ENCODE data around the gene TBCK. TPM values are rescaled to one million over a fixed set of nuclear protein-coding genes. Genes with fewer than 3 reads are reported as not detected.
A peak's percentile ranks its signal among the peaks of the same experiment; 100 is the strongest.

Gene TBCK
- total and polyA plus RNA-seq, 2 of the 13 experiments (the other 11 are each of a cell fraction or from before 2014, with no cell fraction given) = 51.0 to 62.4 TPM

DNA sequence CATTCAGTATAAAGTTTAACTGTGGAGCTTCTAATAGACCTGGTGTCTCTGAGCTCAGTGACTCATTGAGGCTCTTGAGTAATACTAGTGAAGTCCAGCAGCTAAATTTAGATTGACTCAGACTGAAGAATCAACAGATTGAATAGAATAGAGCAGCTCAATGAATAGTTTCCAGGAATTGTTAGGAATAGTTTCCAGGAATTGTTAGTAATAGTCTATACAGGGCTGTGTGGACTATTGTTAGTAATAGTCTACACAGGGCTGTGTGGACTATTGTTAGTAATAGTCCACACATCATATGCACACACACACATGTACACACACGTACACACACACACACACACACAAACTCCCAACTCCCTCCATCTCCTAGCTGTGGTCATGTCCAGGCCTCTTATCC is 49.6 kb upstream of the TBCK start (continued):
- TF ChIP-seq, protein P1, sequence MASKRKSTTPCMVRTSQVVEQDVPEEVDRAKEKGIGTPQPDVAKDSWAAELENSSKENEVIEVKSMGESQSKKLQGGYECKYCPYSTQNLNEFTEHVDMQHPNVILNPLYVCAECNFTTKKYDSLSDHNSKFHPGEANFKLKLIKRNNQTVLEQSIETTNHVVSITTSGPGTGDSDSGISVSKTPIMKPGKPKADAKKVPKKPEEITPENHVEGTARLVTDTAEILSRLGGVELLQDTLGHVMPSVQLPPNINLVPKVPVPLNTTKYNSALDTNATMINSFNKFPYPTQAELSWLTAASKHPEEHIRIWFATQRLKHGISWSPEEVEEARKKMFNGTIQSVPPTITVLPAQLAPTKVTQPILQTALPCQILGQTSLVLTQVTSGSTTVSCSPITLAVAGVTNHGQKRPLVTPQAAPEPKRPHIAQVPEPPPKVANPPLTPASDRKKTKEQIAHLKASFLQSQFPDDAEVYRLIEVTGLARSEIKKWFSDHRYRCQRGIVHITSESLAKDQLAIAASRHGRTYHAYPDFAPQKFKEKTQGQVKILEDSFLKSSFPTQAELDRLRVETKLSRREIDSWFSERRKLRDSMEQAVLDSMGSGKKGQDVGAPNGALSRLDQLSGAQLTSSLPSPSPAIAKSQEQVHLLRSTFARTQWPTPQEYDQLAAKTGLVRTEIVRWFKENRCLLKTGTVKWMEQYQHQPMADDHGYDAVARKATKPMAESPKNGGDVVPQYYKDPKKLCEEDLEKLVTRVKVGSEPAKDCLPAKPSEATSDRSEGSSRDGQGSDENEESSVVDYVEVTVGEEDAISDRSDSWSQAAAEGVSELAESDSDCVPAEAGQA (IDR thresholded peaks at IDR 0.05; ENCODE audit: low read depth) = no peak
- TF ChIP-seq, protein P1 (CRISPR knock-in tag; IDR thresholded peaks at IDR 0.05; ENCODE audit: borderline replicate concordance) = no peak
- TF ChIP-seq NCOA2 (CRISPR knock-in tag; IDR thresholded peaks at IDR 0.05) (peak; percentile 43; the same call in 1 of the 2 replicates), HMG20A (CRISPR knock-in tag; IDR thresholded peaks at IDR 0.05; ENCODE audit: borderline replicate concordance) (peak; percentile 55; the same call in 1 of the 2 replicates), FOXA3 (CRISPR knock-in tag; IDR thresholded peaks at IDR 0.05) (peak; percentile 12; the same call in 1 of the 2 replicates), SOX13 (IDR thresholded peaks at IDR 0.05) (no peak), SOX13 (CRISPR knock-in tag; conservative IDR thresholded peaks at IDR 0.05 in 1 of 2, IDR thresholded peaks at IDR 0.05 in 1 of 2) (peak in 1 of 2 experiments; percentile 47; a peak in 1 of 4 replicates), HNF4G (IDR thresholded peaks at IDR 0.05; ENCODE audit: borderline replicate concordance, low read depth, low read length) (no peak), HNF4G (CRISPR knock-in tag; IDR thresholded peaks at IDR 0.05; ENCODE audit: borderline replicate concordance, low read depth) (no peak), SP140L (CRISPR knock-in tag; IDR thresholded peaks at IDR 0.05; ENCODE audit: borderline replicate concordance) (no peak), BCL6 (CRISPR knock-in tag; IDR thresholded peaks at IDR 0.05) (peak; percentile 99), CREM (IDR thresholded peaks at IDR 0.05) (peak; percentile 47; the same call in 1 of the 2 replicates), CREM (CRISPR knock-in tag; IDR thresholded peaks at IDR 0.05) (no peak)
- TF ChIP-seq, protein P2, sequence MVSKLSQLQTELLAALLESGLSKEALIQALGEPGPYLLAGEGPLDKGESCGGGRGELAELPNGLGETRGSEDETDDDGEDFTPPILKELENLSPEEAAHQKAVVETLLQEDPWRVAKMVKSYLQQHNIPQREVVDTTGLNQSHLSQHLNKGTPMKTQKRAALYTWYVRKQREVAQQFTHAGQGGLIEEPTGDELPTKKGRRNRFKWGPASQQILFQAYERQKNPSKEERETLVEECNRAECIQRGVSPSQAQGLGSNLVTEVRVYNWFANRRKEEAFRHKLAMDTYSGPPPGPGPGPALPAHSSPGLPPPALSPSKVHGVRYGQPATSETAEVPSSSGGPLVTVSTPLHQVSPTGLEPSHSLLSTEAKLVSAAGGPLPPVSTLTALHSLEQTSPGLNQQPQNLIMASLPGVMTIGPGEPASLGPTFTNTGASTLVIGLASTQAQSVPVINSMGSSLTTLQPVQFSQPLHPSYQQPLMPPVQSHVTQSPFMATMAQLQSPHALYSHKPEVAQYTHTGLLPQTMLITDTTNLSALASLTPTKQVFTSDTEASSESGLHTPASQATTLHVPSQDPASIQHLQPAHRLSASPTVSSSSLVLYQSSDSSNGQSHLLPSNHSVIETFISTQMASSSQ (IDR thresholded peaks at IDR 0.05; ENCODE audit: low read depth) = no peak
- TF ChIP-seq, protein P2 (CRISPR knock-in tag; IDR thresholded peaks at IDR 0.05; ENCODE audit: borderline replicate concordance) = no peak
- TF ChIP-seq, protein P3, sequence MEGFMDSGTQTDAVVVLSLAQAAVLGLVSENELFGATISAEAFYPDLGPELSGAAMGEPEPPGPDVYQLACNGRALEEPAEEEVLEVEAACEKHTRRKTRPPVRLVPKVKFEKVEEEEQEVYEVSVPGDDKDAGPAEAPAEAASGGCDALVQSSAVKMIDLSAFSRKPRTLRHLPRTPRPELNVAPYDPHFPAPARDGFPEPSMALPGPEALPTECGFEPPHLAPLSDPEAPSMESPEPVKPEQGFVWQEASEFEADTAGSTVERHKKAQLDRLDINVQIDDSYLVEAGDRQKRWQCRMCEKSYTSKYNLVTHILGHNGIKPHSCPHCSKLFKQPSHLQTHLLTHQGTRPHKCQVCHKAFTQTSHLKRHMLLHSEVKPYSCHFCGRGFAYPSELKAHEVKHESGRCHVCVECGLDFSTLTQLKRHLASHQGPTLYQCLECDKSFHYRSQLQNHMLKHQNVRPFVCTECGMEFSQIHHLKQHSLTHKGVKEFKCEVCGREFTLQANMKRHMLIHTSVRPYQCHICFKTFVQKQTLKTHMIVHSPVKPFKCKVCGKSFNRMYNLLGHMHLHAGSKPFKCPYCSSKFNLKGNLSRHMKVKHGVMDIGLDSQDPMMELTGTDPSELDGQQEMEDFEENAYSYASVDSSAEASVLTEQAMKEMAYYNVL (CRISPR knock-in tag; IDR thresholded peaks at IDR 0.05; ENCODE audit: borderline replicate concordance) = no peak
- TF ChIP-seq, protein P4, sequence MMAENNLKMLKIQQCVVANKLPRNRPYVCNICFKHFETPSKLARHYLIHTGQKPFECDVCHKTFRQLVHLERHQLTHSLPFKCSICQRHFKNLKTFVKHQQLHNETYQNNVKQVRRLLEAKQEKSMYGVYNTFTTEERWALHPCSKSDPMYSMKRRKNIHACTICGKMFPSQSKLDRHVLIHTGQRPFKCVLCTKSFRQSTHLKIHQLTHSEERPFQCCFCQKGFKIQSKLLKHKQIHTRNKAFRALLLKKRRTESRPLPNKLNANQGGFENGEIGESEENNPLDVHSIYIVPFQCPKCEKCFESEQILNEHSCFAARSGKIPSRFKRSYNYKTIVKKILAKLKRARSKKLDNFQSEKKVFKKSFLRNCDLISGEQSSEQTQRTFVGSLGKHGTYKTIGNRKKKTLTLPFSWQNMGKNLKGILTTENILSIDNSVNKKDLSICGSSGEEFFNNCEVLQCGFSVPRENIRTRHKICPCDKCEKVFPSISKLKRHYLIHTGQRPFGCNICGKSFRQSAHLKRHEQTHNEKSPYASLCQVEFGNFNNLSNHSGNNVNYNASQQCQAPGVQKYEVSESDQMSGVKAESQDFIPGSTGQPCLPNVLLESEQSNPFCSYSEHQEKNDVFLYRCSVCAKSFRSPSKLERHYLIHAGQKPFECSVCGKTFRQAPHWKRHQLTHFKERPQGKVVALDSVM (CRISPR knock-in tag; IDR thresholded peaks at IDR 0.05) = no peak
